Articular chondrocyte of knee joint (primary cell): ENCODE results near the gene RUFY2. TPM values are rescaled to one million over a fixed set of nuclear protein-coding genes. Genes with fewer than 3 reads are reported as not detected.

ENCODE experiments used
- total RNA-seq: library from RNA; depleted of rRNA; stranded (reverse); fragments of >200 nt; gene quantifications from 2 replicates; pipeline ENCODE4 v1.2.3, GENCODE V29; 2012

Gene RUFY2
- total RNA-seq, result 42.9 TPM in 2 replicates

DNA sequence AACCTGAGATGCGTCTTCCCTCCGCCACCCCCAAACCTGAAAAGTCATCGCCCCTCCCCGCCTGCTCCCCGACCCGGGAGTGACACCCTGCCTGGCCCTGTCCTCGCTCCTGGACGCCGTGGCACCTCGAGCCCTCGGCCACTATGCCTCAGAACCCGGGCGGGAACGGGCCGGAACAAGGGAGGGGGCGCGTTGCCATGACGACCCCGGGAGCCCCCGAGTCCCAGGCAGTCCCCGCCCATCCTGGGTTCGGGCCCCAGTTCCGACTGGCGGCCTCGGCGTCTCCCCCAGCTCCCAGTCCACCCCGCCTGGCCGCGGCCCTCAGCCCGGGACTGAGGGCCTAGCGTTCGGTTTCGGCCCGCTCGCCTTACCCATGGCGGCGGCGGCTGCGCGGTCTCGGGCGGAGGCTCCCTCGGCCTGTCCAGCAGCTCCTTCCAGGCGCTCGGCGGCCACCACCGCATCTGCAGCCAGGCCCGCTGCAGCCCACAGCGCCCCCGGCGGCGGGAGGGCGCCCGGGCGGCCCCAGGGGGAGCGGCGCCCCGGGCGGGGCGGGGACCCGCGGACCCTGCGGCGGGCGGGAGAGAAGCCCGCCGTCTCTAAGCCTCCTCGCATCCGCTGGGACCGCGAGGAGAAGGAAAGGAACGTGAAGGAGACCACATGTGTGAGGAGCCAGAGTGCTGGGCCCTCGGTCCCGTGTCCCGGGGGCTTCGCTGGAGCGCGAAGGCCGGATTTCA, at the start of gene RUFY2:
Gene RUFY2, minus strand, starts transcription at position 463 of the 734 bp plus-strand sequence. Its CDS starts 88 bp downstream, at position 375.

GRCh38 chr10:68332259-68333057, 74.6 kb downstream of the RUFY2 start, which contains the start of gene PBLD:
PBLD (minus strand) TSS chr10:68332928; CDS start chr10:68306844, 26,084 bp downstream.

GRCh38 chr10:68331455-68332258, 75.4 kb downstream of the RUFY2 start, which contains the start of gene HNRNPH3:
HNRNPH3 (plus strand) TSS chr10:68332064; CDS start chr10:68337222, 5,158 bp downstream.

Other genes with a start within 250 kb of the RUFY2 start
- gene ATOH7, start 175.2 kb downstream of the RUFY2 start, total RNA-seq, result 0.11 TPM in 1 of 2 replicates, not detected in the other
- 20.0 and 20.1 TPM in 2 replicates for gene HNRNPH3, start 75.2 kb downstream of the RUFY2 start, total RNA-seq
- gene PBLD, start 74.3 kb downstream of the RUFY2 start, total RNA-seq, result 20.8 and 34.9 TPM in 2 replicates
- 5.1 and 12.2 TPM in 2 replicates for gene DNA2, start 64.7 kb upstream of the RUFY2 start, total RNA-seq
- 26.2 and 36.8 TPM in 2 replicates for gene SLC25A16, start 120.2 kb upstream of the RUFY2 start, total RNA-seq
- 7.7 and 8.9 TPM in 2 replicates for gene TET1, start 153.1 kb upstream of the RUFY2 start, total RNA-seq